ENCODE measurements around the gene SUSD3.
"Not testable (repeated sequence)": the region's sequence is repeated elsewhere in the genome, so short reads cannot be mapped to it uniquely, and the experiment has no call there.

Gene SUSD3

GRCh38 chr9:93108291-93109041 lies 50.0 kb downstream of the SUSD3 start:
- DNase-seq (ENCODE audit: low read depth in 2 of 2, low spot score in 1 of 2): no peak

- DNase-seq (ENCODE audit: low read depth in 2 of 2, low spot score in 1 of 2): no peak
These were observed 51.9 kb downstream of the SUSD3 start for GRCh38 chr9:93110311-93110855.

- no peak for DNase-seq (ENCODE audit: low read depth in 2 of 2, low spot score in 1 of 2)
These were observed 52.5 kb downstream of the SUSD3 start for GRCh38 chr9:93111001-93111370.

GRCh38 chr9:93111371-93112115 lies 53.0 kb downstream of the SUSD3 start:
- DNase-seq (ENCODE audit: low read depth in 2 of 2, low spot score in 1 of 2): no peak

- DNase-seq (ENCODE audit: low read depth in 2 of 2, low spot score in 1 of 2): no peak
These were observed 53.8 kb downstream of the SUSD3 start for GRCh38 chr9:93112116-93112863.

- no peak for DNase-seq (ENCODE audit: low read depth in 2 of 2, low spot score in 1 of 2)
These were observed 54.4 kb downstream of the SUSD3 start for GRCh38 chr9:93112864-93113389.

- no peak for DNase-seq (ENCODE audit: low read depth in 2 of 2, low spot score in 1 of 2)
These were observed 55.9 kb downstream of the SUSD3 start for GRCh38 chr9:93114169-93114983.

GRCh38 chr9:93114984-93115335 lies 56.5 kb downstream of the SUSD3 start:
- no peak for DNase-seq (ENCODE audit: low read depth in 2 of 2, low spot score in 1 of 2)

- no peak for DNase-seq (ENCODE audit: low read depth in 2 of 2, low spot score in 1 of 2)
These were observed 57.1 kb downstream of the SUSD3 start for GRCh38 chr9:93115486-93116071.

- DNase-seq (ENCODE audit: low read depth in 2 of 2, low spot score in 1 of 2): no peak
These were observed 57.8 kb downstream of the SUSD3 start for GRCh38 chr9:93116072-93116961.

GRCh38 chr9:93117521-93117920 lies 59.0 kb downstream of the SUSD3 start:
- not testable (repeated sequence) for DNase-seq (ENCODE audit: low read depth in 2 of 2, low spot score in 1 of 2)

GRCh38 chr9:93117924-93118862 lies 59.7 kb downstream of the SUSD3 start:
- DNase-seq (ENCODE audit: low read depth in 2 of 2, low spot score in 1 of 2): no peak

- no peak for DNase-seq (ENCODE audit: low read depth in 2 of 2, low spot score in 1 of 2)
These were observed 60.6 kb downstream of the SUSD3 start for GRCh38 chr9:93118863-93119702.

- no peak for DNase-seq (ENCODE audit: low read depth in 2 of 2, low spot score in 1 of 2)
These were observed 61.1 kb downstream of the SUSD3 start for GRCh38 chr9:93119703-93119952.

GRCh38 chr9:93119953-93120845 lies 61.7 kb downstream of the SUSD3 start:
- no peak for DNase-seq (ENCODE audit: low read depth in 2 of 2, low spot score in 1 of 2)

GRCh38 chr9:93120846-93121315 lies 62.4 kb downstream of the SUSD3 start:
- no peak for DNase-seq (ENCODE audit: low read depth in 2 of 2, low spot score in 1 of 2)

All from stimulated activated CD8-positive, alpha-beta memory T cell treated with anti-CD3 and anti-CD28 coated beads, Interleukin-4, amount 100 ng/mL, for 4 hours (primary cell).